Tibial nerve (tissue), 3 donors: ENCODE data around the gene SNED1.

Source experiments
- CTCF ChIP-seq, 5 experiments: fragments of 200-600 bp in 3 of 5; fragments of 450-650 bp in 2 of 5; sonication (generic) in 3 of 5; IDR thresholded peaks; one replicate each; pipeline ENCODE4 v1.5.1; 2016 to 2019; ENCODE audit warnings: antibody characterized with exemption in 5 of 5, mild to moderate bottlenecking in 3 of 5, moderate library complexity in 2 of 5
- POLR2A ChIP-seq, 2 donors: fragments of 450-650 bp; IDR thresholded peaks; one replicate each; pipeline ENCODE4 v1.6.1; 2017; ENCODE audit warnings: antibody characterized with exemption in 2 of 2, mild to moderate bottlenecking in 2 of 2, moderate library complexity in 2 of 2

DNA sequence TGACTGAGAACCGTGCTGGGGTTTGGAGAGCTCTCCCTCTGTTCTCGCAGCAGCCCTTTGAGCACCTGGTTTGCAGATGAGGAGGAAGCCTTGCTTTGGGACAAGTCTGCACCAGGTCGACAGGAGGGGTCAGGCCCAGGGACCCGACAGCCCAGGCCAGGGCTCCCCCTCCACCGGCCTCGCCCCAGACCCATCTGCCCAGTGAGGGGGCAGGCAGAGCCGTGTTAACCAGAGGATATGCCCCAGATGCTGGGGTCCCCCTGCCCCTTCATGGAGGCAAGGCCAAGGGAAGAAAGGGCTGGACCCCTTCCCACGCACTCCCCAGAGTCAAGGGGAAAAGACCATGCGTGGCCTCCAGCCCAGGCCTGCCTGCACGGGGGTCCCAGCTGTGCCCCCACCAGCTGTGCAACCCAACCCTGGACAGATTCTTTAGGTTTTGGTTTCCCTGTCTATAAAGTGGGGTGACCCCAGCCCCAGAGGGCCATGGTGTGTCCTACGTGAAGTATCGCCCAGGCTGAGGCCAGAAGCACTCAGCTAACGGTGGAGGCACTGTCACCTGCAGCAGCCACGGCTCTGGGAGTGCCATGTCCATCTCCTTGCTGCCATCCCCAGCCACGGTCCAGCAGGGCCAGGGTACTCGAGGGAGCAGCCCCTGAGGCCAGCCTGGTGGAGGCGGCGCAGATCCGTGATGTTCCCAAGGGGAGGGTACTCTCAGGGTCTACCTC lies 4.8 kb upstream of the SNED1 start:
- TF ChIP-seq POLR2A (IDR thresholded peaks at IDR 0.05), result no peak
- no peak for TF ChIP-seq CTCF (IDR thresholded peaks at IDR 0.05)
